NCI-H1105 treated with DMSO at 0.1 percent for 48 hours (cell line): Measurements from ENCODE around the gene CEACAM16.
"Not testable (repeated sequence)": the region's sequence is repeated elsewhere in the genome, so short reads cannot be mapped to it uniquely, and the experiment has no call there.

Experiments used
- DNase-seq: peaks from one replicate; lab custom pipeline; 2025; lab: John Stamatoyannopoulos, UW

The CEACAM16 gene

DNA sequence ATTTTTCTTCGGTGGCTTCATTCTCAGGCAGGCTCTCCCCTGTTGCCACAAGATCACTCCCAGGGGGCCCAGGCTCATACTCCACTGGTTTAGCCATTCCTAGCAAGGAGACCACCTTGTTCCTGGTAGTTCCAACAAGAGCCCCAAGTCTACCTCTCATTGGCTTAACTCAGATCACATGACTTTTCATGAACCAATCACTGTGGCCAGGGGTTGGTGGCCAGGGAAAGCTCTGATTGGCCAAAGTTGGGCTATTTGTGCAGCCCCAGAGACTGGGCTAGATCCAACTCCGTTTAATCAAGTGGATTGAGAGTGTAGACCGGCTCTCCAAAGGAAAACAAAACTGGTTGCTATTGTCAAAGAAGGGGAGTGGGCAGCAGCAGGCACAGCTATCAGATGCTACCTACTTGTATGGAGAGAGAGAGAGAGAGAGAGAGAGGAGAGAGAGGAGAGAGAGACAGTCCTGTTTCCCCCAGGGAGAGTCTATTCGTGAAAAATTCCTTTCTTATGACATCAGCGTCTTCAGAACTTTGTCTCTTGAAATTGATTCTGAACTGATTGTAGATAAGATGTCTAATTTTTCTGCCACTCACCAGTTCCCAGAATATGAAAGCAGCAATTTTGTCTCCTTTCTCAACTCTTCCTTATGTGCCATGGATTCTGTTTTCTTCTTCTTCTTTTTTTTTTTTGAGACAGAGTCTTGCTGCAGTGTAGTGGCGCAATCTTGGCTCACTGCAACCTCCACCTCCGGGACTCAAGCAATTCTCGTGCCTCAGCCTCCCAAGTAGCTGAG is 21.7 kb upstream of the CEACAM16 start:
- DNase-seq = no peak

- no peak for DNase-seq
These were observed 18.4 kb upstream of the CEACAM16 start for GRCh38 chr19:44680536-44680935.

DNA sequence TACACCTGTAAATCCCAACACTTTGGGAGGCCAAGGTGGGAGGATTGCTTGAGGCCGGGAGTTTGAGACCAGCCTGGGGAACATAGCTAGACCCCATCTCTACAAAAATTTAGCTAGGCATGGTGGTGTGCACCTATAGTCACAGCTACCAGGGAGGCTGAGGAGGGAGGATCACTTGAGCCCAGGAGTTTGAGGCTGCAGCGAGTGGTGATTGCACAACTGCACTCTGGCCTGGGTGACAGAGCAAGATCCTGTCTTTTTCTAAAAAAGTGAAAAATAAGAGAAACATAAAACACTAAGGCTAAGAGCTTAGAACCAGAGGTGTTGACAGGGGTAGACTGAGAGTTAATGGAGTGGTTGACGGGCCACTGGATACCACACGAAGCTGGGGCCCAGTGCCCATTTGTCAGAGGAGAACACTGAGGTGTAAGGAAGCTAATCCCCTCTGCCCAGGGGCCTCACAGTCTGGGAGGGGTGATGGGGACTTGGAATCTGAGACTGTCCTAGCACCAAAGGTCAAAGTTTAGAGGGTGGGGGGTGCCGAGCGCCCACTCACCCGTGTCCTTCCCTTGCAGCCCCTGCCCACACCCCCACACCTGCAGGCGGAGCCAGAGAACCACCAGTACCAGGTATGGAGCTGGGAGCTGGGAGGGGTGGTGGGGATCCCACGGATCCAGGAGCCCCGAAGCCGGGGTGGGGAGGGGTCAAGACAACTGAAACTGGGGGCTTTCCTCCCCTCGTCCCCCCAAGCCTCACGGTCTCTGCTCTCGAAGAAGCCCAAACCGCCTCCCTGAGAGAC is 16.8 kb upstream of the CEACAM16 start:
- DNase-seq = no peak

DNA sequence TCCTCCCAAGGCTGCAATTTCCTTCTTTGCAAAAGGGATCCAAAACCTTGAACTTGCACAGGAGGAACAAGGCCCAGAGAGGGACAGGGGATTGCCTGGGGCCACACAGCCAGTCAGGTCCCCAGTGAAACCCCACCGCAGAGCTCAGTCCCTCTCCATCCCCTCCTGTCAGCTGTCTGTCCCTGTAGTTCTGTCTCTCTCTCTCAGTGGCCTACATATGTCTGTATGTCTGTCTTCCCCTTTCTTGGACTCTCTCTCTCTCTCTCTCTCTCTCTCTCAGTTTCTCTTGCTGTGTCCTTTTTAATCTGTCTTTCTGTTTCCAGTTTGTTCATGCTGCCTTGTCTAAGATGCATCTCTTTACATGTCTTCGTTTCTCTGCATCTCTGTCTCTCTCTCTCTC is 16.1 kb upstream of the CEACAM16 start:
- no peak for DNase-seq

GRCh38 chr19:44683434-44684210 is 15.3 kb upstream of the CEACAM16 start:
- no peak for DNase-seq

DNA sequence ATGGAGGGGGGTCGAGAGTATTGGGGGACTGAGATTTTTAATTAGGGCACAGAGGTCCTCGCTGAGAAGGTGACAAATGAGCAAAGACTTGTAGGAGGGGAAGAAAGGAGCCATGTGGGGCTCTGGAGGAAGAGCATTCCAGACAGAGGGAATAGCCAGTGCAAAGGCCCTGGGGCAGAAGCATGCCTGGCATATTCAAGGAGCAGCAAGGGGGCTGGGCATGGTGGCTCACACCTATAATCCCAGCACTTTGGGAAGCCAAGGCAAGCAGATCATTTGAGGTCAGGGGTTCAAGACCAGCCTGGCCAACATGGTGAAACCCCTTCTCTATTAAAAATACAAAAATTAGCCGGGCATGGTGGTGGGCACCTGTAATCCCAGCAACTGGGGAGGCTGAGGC is 14.6 kb upstream of the CEACAM16 start:
- not testable (repeated sequence) for DNase-seq

- no peak for DNase-seq
These were observed 13.8 kb upstream of the CEACAM16 start for GRCh38 chr19:44684892-44685863.

DNA sequence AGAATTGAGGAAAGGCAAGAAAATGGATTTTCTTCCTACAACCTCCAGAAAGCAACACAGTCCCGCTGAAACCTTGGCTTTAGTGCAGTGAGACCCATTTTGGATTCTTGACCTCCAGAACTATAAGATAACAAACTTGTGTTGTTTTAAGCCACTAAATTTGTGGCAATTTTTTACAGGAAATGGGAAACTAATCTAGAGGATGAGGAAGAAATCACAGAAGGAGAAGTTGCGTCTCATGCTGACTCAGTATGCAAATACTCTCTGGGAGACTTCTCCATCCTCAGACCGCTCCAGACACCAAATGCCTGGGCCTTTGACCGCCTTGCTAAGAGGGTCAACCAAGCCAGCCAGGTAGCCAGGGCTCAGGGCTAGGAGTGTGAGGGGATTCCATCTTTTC is 13.1 kb upstream of the CEACAM16 start:
- no peak for DNase-seq

DNA sequence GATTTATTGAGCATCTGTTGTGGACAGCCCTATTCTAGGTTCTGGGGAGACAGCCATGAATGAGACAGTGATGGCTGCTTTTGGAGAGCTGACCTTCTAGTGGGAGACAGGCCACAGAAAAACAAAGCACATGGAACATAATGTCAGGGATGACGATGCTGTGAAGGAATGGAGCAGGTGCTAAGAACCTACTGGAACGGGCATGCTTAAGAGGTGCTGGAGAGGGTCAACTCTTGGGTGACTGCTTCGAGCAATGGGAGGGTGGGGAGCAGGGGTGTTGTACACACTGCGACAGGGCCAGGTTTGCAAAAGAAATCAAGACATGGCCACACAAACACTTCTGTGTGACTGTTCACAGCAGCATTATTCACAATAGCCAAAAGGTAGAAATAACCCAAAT is 12.1 kb upstream of the CEACAM16 start:
- no peak for DNase-seq

DNA sequence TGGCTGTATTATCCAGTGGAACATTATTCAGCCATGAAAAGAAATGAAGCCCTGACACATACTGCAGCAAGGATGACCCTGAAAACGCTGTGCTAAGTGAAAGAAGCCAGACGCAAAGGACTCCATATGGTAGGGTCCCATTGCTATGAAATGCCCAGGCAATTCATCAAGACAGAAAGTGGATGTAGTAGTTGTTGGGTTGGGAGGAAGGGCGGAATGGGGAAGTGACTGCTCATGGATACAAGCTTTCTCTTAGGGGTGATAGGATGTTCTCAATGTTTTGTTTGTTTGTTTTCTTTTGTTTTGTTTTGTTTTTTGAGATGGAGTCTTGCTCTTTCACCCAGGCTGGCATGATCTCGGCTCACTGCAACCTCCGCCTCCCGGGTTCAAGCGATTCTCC is 11.1 kb upstream of the CEACAM16 start:
- no peak for DNase-seq

DNA sequence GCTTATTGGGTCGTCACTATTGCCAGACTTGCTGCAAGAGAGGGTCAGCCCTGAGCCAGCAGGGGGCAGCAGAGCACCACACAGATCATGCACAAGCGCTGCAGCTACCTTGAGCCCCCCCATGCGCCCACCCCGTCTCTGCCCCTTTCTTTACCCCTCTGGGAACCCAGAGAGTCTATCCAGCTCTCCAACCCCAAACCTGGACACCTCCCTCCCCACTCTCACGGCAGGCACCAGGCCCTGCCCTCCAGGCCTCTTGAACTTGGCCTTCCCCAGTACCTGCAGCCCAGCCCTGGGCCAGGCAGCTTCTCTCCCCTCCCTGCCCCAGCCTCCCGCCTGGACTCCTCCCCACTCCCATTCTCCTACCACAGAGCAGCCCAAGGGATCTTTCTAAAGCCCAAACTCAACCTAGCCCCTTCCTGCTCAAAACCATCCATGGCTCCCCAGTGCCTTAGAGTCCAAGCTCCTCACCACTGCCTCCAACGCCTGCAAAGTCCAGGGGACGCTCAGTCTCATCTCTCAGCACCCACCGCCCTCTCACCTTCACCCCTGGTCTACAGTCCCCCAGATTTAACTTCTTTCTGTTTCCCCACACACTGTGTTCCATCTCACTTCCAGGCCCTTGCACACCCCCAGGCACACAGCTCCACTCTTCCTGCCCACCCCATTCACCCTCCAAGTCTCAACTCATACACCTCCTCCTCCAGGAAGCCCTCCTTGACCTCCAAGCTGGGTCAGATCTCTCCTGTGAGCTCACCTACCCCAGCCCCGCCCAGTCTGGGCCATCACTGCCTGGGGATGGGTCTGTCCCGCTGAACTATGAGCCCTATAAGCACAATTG is 9.4 kb upstream of the CEACAM16 start:
- peak; percentile 36 for DNase-seq

GRCh38 chr19:44690131-44690440 is 8.9 kb upstream of the CEACAM16 start:
- DNase-seq = no peak

DNA sequence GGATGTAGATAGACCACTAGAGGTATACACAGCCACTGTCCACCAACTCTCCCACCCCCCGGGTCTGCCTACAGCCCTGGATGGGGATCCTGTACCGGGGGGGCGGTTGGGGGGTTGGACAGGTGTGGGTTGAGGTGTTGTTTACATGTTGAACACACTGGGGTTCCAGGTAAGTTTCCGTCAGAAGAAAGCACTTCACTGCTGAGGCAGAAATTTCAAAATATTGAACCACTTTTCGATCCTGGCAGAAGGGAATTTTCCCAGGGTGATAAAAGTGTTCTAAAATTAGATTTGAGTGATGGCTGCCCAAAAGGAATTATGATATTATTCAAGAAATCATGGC is 6.6 kb upstream of the CEACAM16 start:
- DNase-seq = no peak

DNA sequence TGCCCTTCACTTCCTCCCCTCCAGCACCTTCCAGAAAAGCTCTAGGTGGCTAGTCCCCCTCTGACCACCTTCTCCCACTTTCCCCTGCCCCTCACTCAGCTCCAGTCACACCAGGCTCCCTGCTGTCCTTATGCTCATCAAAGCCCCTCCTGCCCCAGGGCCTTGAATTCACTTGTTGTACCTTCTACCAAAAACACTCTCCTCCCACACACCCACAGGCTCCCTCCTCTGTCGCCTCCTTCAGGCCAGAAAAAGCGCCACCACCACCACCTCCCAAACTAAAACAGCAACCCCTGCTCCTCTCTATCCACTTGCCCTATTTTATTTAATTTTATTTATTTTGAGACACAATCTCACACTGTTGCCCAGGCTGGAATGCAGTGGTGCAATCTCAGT is 4.8 kb upstream of the CEACAM16 start:
- DNase-seq = no peak

GRCh38 chr19:44696939-44697669 is 1.8 kb upstream of the CEACAM16 start:
- no peak for DNase-seq

GRCh38 chr19:44697670-44698034 is 1.3 kb upstream of the CEACAM16 start:
- DNase-seq = no peak

GRCh38 chr19:44700547-44700946 is 1.6 kb downstream of the CEACAM16 start:
- DNase-seq = no peak

DNA sequence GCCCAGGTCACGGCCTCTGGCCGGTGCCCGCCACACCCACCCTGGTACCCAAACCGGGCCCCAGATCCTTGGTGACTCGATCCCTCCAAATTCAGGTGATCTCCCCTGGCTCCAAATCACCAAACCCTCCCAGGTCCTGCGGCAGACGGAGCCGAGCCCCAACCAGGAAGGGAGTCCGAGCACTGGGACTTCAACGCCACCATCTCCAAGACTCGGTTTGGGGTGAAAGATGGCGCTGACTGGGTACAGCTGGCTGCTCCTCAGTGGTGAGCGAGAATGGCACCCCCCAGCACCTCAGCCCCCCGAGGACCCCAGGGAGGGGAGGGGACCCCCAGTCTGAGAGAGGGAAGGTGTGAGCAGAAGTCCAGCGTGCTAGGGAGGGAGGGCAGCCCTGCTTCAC is 2.3 kb downstream of the CEACAM16 start:
- DNase-seq = no peak

DNA sequence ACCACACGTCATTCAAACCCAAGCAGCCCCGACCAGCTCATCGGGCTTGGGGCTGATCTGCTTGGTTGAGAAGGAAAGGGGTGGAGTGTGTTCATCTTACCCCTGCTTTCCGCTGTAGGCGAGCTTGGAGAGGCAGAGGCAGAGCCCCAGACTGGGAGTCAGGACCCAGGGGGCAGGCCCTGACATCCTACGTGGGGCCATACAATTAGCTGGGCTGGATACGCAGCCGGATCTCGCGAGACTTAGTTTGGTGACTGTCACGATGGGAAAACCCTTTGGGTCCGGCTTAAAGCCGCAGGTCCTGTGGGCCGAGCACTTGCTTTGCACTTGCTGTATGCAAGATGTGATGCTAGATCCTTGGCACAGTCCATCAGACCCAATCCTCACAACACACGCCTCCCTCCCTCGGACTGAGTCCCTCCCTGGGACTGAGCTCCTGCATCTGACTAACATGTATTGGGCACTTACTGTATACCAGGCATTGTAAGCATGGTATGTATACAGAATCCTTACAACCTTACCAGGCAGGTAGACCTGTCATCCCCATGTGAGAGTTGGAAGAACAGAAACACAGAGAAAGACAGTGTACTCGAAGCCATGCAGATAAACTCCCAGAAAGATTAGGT is 3.7 kb downstream of the CEACAM16 start:
- DNase-seq = no peak
